Sigmoid colon (tissue), 4 donors: Measurements from ENCODE around the gene ARSI.

ENCODE experiments used
- EP300 ChIP-seq, 4 donors: sonication (generic); formaldehyde crosslinking; IDR thresholded peaks; one replicate each; pipeline ENCODE4 v1.6.1; 2017; ENCODE audit warnings: antibody characterized with exemption in 4 of 4
- POLR2A ChIP-seq, 2 donors: fragments of 450-650 bp; IDR thresholded peaks; one replicate each; pipeline ENCODE4 v1.6.1; 2016; ENCODE audit warnings: antibody characterized with exemption in 2 of 2, mild to moderate bottlenecking in 2 of 2, moderate library complexity in 2 of 2
- POLR2AphosphoS5 ChIP-seq, 4 donors: sonication (generic); formaldehyde crosslinking; IDR thresholded peaks; one replicate each; pipeline ENCODE4 v1.6.1; 2017; ENCODE audit warnings: antibody characterized with exemption in 4 of 4
- TF ChIP-seq, protein P1 (sequence below), 4 experiments: fragments of 450-650 bp in 3 of 4; fragments of 200-600 bp in 1 of 4; IDR thresholded peaks; one replicate each; pipeline ENCODE4 v1.5.1; 2016 to 2019; ENCODE audit warnings: antibody characterized with exemption in 4 of 4, mild to moderate bottlenecking in 3 of 4, moderate library complexity in 2 of 4

GRCh38 chr5:150288791-150289190, 13.9 kb downstream of the ARSI start:
- TF ChIP-seq, protein P1, sequence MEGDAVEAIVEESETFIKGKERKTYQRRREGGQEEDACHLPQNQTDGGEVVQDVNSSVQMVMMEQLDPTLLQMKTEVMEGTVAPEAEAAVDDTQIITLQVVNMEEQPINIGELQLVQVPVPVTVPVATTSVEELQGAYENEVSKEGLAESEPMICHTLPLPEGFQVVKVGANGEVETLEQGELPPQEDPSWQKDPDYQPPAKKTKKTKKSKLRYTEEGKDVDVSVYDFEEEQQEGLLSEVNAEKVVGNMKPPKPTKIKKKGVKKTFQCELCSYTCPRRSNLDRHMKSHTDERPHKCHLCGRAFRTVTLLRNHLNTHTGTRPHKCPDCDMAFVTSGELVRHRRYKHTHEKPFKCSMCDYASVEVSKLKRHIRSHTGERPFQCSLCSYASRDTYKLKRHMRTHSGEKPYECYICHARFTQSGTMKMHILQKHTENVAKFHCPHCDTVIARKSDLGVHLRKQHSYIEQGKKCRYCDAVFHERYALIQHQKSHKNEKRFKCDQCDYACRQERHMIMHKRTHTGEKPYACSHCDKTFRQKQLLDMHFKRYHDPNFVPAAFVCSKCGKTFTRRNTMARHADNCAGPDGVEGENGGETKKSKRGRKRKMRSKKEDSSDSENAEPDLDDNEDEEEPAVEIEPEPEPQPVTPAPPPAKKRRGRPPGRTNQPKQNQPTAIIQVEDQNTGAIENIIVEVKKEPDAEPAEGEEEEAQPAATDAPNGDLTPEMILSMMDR (IDR thresholded peaks at IDR 0.05): no peak
- TF ChIP-seq EP300 (IDR thresholded peaks at IDR 0.05) (no peak), POLR2A (IDR thresholded peaks at IDR 0.05) (no peak), POLR2AphosphoS5 (IDR thresholded peaks at IDR 0.05) (no peak)
